ENCODE results near the gene GUCY1A2. TPM values are rescaled to one million over a fixed set of nuclear protein-coding genes. Genes with fewer than 3 reads are reported as not detected.

GUCY1A2 gene
- total RNA-seq, 1 experiment from 2014 or later, result not detected

- Mint-ChIP-seq H3K9me3 (ENCODE audit: unreplicated experiment) (peaks cover 41% of the 10 kb centered on the region), H3K27ac (ENCODE audit: unreplicated experiment) (no peak overlapping the region), H3K27me3 (ENCODE audit: insufficient read depth, unreplicated experiment) (no peaks in the 10 kb centered on the region), H3K4me3 (ENCODE audit: unreplicated experiment) (no peak overlapping the region), H3K4me1 (ENCODE audit: low read depth, unreplicated experiment) (no peaks in the 10 kb centered on the region), H3K36me3 (ENCODE audit: insufficient read depth, unreplicated experiment) (no peaks in the 10 kb centered on the region)
- no peak for TF ChIP-seq CTCF (IDR thresholded peaks at IDR 0.05; ENCODE audit: insufficient read depth in 1 of 2, low read depth in 1 of 2, low read length in 1 of 2, severe bottlenecking in 1 of 2, unreplicated experiment in 1 of 2)
- no peaks in the 10 kb centered on the region for H3K4me1 ChIP-seq
- no peaks in the 10 kb centered on the region for H3K36me3 ChIP-seq (ENCODE audit: control insufficient read depth, insufficient read depth, low read length)
- peaks cover 40% of the 10 kb centered on the region for H3K9me3 ChIP-seq
- CTCF ChIA-PET, result no interaction called here
- no peaks in the 10 kb centered on the region for H3K27me3 ChIP-seq (replicated peaks; ENCODE audit: control insufficient read depth, insufficient read depth, low read length)
- no peak overlapping the region for H3K4me3 ChIP-seq (ENCODE audit: low read depth, low read length)
- DNase-seq, result no peak
- POLR2A ChIA-PET, result interaction anchor here (0.6 kb wide), 1 partner anchor 254 kb away, joined by 3 read pairs; no protein-coding TSS in a partner anchor
- intact Hi-C loops (cut with micrococcal nuclease; ENCODE audit: unreplicated experiment), result no loop called here
- no TSS peak for BruUV-seq (replicated peaks)
Measured at GRCh38 chr11:107050121-107050520, 31.8 kb upstream of the GUCY1A2 start.

- no TSS peak for BruUV-seq (replicated peaks)
- Histone ChIP-seq H3K27me3 (replicated peaks; ENCODE audit: control insufficient read depth, insufficient read depth, low read length) (no peaks in the 10 kb centered on the region), H3K9me3 (peaks cover 12% of the 10 kb centered on the region), H3K36me3 (ENCODE audit: control insufficient read depth, insufficient read depth, low read length) (no peaks in the 10 kb centered on the region), H3K4me1 (no peaks in the 10 kb centered on the region), H3K4me3 (ENCODE audit: low read depth, low read length) (no peak overlapping the region)
- no peaks in the 10 kb centered on the region for H3K4me1 Mint-ChIP-seq (ENCODE audit: low read depth, unreplicated experiment)
- ChIA-PET CTCF (interaction anchor here (0.7 kb wide), 1 partner anchor 22 kb away, joined by 5 read pairs; no protein-coding TSS in a partner anchor), POLR2A (no interaction called here)
- no peak for TF ChIP-seq CTCF (IDR thresholded peaks at IDR 0.05; ENCODE audit: insufficient read depth in 1 of 2, low read depth in 1 of 2, low read length in 1 of 2, severe bottlenecking in 1 of 2, unreplicated experiment in 1 of 2)
- no peak overlapping the region for H3K27ac Mint-ChIP-seq (ENCODE audit: unreplicated experiment)
- no peaks in the 10 kb centered on the region for H3K27me3 Mint-ChIP-seq (ENCODE audit: insufficient read depth, unreplicated experiment)
- no peaks in the 10 kb centered on the region for H3K36me3 Mint-ChIP-seq (ENCODE audit: insufficient read depth, unreplicated experiment)
- no peak for DNase-seq
- peaks cover 18% of the 10 kb centered on the region for H3K9me3 Mint-ChIP-seq (ENCODE audit: unreplicated experiment)
- no peak overlapping the region for H3K4me3 Mint-ChIP-seq (ENCODE audit: unreplicated experiment)
- intact Hi-C loops (cut with micrococcal nuclease; ENCODE audit: unreplicated experiment), result no loop called here
Measured at GRCh38 chr11:107044503-107044902, 26.2 kb upstream of the GUCY1A2 start.

GRCh38 chr11:107043242-107044006 is 25.1 kb upstream of the GUCY1A2 start:
- no peak overlapping the region for H3K4me3 ChIP-seq (ENCODE audit: low read depth, low read length)
- Mint-ChIP-seq H3K27ac (ENCODE audit: unreplicated experiment) (no peak overlapping the region), H3K4me1 (ENCODE audit: low read depth, unreplicated experiment) (no peaks in the 10 kb centered on the region), H3K4me3 (ENCODE audit: unreplicated experiment) (no peak overlapping the region), H3K27me3 (ENCODE audit: insufficient read depth, unreplicated experiment) (no peaks in the 10 kb centered on the region), H3K9me3 (ENCODE audit: unreplicated experiment) (peaks cover 8% of the 10 kb centered on the region), H3K36me3 (ENCODE audit: insufficient read depth, unreplicated experiment) (no peaks in the 10 kb centered on the region)
- peaks cover 9% of the 10 kb centered on the region; the same call in 1 of the 2 replicates for H3K9me3 ChIP-seq
- DNase-seq, result no peak
- no peak for TF ChIP-seq CTCF (IDR thresholded peaks at IDR 0.05; ENCODE audit: insufficient read depth in 1 of 2, low read depth in 1 of 2, low read length in 1 of 2, severe bottlenecking in 1 of 2, unreplicated experiment in 1 of 2)
- H3K27me3 ChIP-seq (replicated peaks; ENCODE audit: control insufficient read depth, insufficient read depth, low read length), result no peaks in the 10 kb centered on the region
- H3K36me3 ChIP-seq (ENCODE audit: control insufficient read depth, insufficient read depth, low read length), result no peaks in the 10 kb centered on the region
- POLR2A ChIA-PET, result no interaction called here
- BruUV-seq (replicated peaks), result no TSS peak
- CTCF ChIA-PET, result interaction anchor here (0.7 kb wide), 1 partner anchor 23 kb away, joined by 5 read pairs; no protein-coding TSS in a partner anchor
- H3K4me1 ChIP-seq, result no peaks in the 10 kb centered on the region
- intact Hi-C loops (cut with micrococcal nuclease; ENCODE audit: unreplicated experiment), result no loop called here
